Measurements from ENCODE around the gene ZNF641. TPM values are rescaled to one million over a fixed set of nuclear protein-coding genes. Genes with fewer than 3 reads are reported as not detected.
"Not testable (repeated sequence)": the region's sequence is repeated elsewhere in the genome, so short reads cannot be mapped to it uniquely, and the experiment has no call there.

Gene ZNF641
- total RNA-seq, 4 donors from 2014 or later: 17.5 to 35.5 (median 20.5) TPM

- no peak for ATAC-seq (ENCODE audit: low FRiP score)
- TF ChIP-seq CTCF (IDR thresholded peaks at IDR 0.05): no peak
These were observed 14.2 kb downstream of the ZNF641 start for GRCh38 chr12:48336564-48336963.

GRCh38 chr12:48336061-48336460 is 14.7 kb downstream of the ZNF641 start:
- TF ChIP-seq CTCF (IDR thresholded peaks at IDR 0.05): no peak
- DNase-seq (ENCODE audit: low spot score) (no peak), ATAC-seq (ENCODE audit: low FRiP score) (no peak)

More at GRCh38 chr12:48336564-48336963, 14.2 kb downstream of the ZNF641 start:
- no peak for DNase-seq (ENCODE audit: low spot score)

GRCh38 chr12:48334808-48335207 is 15.9 kb downstream of the ZNF641 start:
- DNase-seq (ENCODE audit: low spot score): no peak
- ATAC-seq (ENCODE audit: low FRiP score): no peak
- no peak for TF ChIP-seq CTCF (IDR thresholded peaks at IDR 0.05)

- not testable (repeated sequence) for ATAC-seq (ENCODE audit: low FRiP score); DNase-seq (ENCODE audit: low spot score)
These were observed 17.0 kb downstream of the ZNF641 start for GRCh38 chr12:48333680-48334079.

- TF ChIP-seq CTCF (IDR thresholded peaks at IDR 0.05): no peak
- ATAC-seq (ENCODE audit: low FRiP score): no peak
- DNase-seq (ENCODE audit: low spot score): no peak
These were observed 19.3 kb downstream of the ZNF641 start for GRCh38 chr12:48331399-48331798.

- TF ChIP-seq CTCF (IDR thresholded peaks at IDR 0.05): no peak
- DNase-seq (ENCODE audit: low spot score) (no peak), ATAC-seq (ENCODE audit: low FRiP score) (no peak)
These were observed 21.4 kb downstream of the ZNF641 start for GRCh38 chr12:48329199-48329939.

GRCh38 chr12:48316491-48316890 is 34.2 kb downstream of the ZNF641 start:
- DNase-seq (ENCODE audit: low spot score): no peak
- ATAC-seq (ENCODE audit: low FRiP score): no peak
- TF ChIP-seq CTCF (IDR thresholded peaks at IDR 0.05): no peak
